ENCODE measurements around the gene RIOX2.

RIOX2 gene

GRCh38 chr3:97901313-97902248, 70.7 kb downstream of the RIOX2 start:
- H3K27ac ChIP-seq (ENCODE audit: low read length): no peak overlapping the region
- peaks cover 2% of the 10 kb centered on the region for H3K4me1 ChIP-seq (ENCODE audit: control insufficient read depth, low read depth, low read length)
- no peaks in the 10 kb centered on the region for H3K36me3 ChIP-seq (ENCODE audit: control insufficient read depth, low read depth, low read length)
- no peaks in the 10 kb centered on the region for H3K9me3 ChIP-seq (ENCODE audit: control insufficient read depth, low read depth, low read length)
- H3K4me3 ChIP-seq (ENCODE audit: low read length): no peak overlapping the region
- no peak overlapping the region for H3K9ac ChIP-seq (ENCODE audit: low read length)
- H3K27me3 ChIP-seq (ENCODE audit: control insufficient read depth, insufficient read depth, low read length): no peaks in the 10 kb centered on the region

GRCh38 chr3:97899331-97899730, 72.9 kb downstream of the RIOX2 start:
- no peaks in the 10 kb centered on the region for H3K27me3 ChIP-seq (ENCODE audit: control insufficient read depth, insufficient read depth, low read length)
- H3K9me3 ChIP-seq (ENCODE audit: control insufficient read depth, low read depth, low read length): no peaks in the 10 kb centered on the region
- H3K36me3 ChIP-seq (ENCODE audit: control insufficient read depth, low read depth, low read length): no peaks in the 10 kb centered on the region
- no peak overlapping the region for H3K9ac ChIP-seq (ENCODE audit: low read length)
- peaks cover 18% of the 10 kb centered on the region for H3K4me1 ChIP-seq (ENCODE audit: control insufficient read depth, low read depth, low read length)
- H3K4me3 ChIP-seq (ENCODE audit: low read length): no peak overlapping the region
- no peak overlapping the region for H3K27ac ChIP-seq (ENCODE audit: low read length)

- H3K36me3 ChIP-seq (ENCODE audit: control insufficient read depth, low read depth, low read length): no peaks in the 10 kb centered on the region
- no peak overlapping the region for H3K4me3 ChIP-seq (ENCODE audit: low read length)
- H3K27ac ChIP-seq (ENCODE audit: low read length): no peak overlapping the region
- no peaks in the 10 kb centered on the region for H3K9me3 ChIP-seq (ENCODE audit: control insufficient read depth, low read depth, low read length)
- no peaks in the 10 kb centered on the region for H3K27me3 ChIP-seq (ENCODE audit: control insufficient read depth, insufficient read depth, low read length)
- H3K4me1 ChIP-seq (ENCODE audit: control insufficient read depth, low read depth, low read length): peaks cover 18% of the 10 kb centered on the region
- no peak overlapping the region for H3K9ac ChIP-seq (ENCODE audit: low read length)
Measured at GRCh38 chr3:97896547-97896946, 75.7 kb downstream of the RIOX2 start.

GRCh38 chr3:97896129-97896528, 76.1 kb downstream of the RIOX2 start:
- Histone ChIP-seq H3K4me1 (ENCODE audit: control insufficient read depth, low read depth, low read length) (peaks cover 18% of the 10 kb centered on the region), H3K27ac (ENCODE audit: low read length) (no peak overlapping the region), H3K9me3 (ENCODE audit: control insufficient read depth, low read depth, low read length) (no peaks in the 10 kb centered on the region), H3K4me3 (ENCODE audit: low read length) (peak overlapping the region; percentile 10), H3K27me3 (ENCODE audit: control insufficient read depth, insufficient read depth, low read length) (no peaks in the 10 kb centered on the region), H3K9ac (ENCODE audit: low read length) (no peak overlapping the region), H3K36me3 (ENCODE audit: control insufficient read depth, low read depth, low read length) (no peaks in the 10 kb centered on the region)

GRCh38 chr3:97895216-97895615, 77.0 kb downstream of the RIOX2 start:
- H3K9me3 ChIP-seq (ENCODE audit: control insufficient read depth, low read depth, low read length): no peaks in the 10 kb centered on the region

GRCh38 chr3:97892852-97893251, 79.4 kb downstream of the RIOX2 start:
- H3K27ac ChIP-seq (ENCODE audit: low read length): no peak overlapping the region
- H3K27me3 ChIP-seq (ENCODE audit: control insufficient read depth, insufficient read depth, low read length): no peaks in the 10 kb centered on the region
- H3K36me3 ChIP-seq (ENCODE audit: control insufficient read depth, low read depth, low read length): no peaks in the 10 kb centered on the region
- H3K9me3 ChIP-seq (ENCODE audit: control insufficient read depth, low read depth, low read length): no peaks in the 10 kb centered on the region
- no peak overlapping the region for H3K9ac ChIP-seq (ENCODE audit: low read length)
- H3K4me3 ChIP-seq (ENCODE audit: low read length): no peak overlapping the region
- peaks cover 18% of the 10 kb centered on the region for H3K4me1 ChIP-seq (ENCODE audit: control insufficient read depth, low read depth, low read length)

More at GRCh38 chr3:97895216-97895615, 77.0 kb downstream of the RIOX2 start:
- Histone ChIP-seq H3K9ac (ENCODE audit: low read length) (no peak overlapping the region), H3K27me3 (ENCODE audit: control insufficient read depth, insufficient read depth, low read length) (no peaks in the 10 kb centered on the region), H3K4me3 (ENCODE audit: low read length) (no peak overlapping the region), H3K27ac (ENCODE audit: low read length) (no peak overlapping the region), H3K4me1 (ENCODE audit: control insufficient read depth, low read depth, low read length) (peaks cover 18% of the 10 kb centered on the region), H3K36me3 (ENCODE audit: control insufficient read depth, low read depth, low read length) (no peaks in the 10 kb centered on the region)

Data from iPS-18a (cell line).